Fibroblast of mammary gland (primary cell): ENCODE measurements around the gene PTGR3.

Experiments used
- DNase-seq: peaks from one replicate; pipeline ENCODE4 v3.0.0-alpha.2; 2010; ENCODE audit warnings: low read depth
- H3K4me3 ChIP-seq: 2 replicates; pipeline ENCODE4 v1.5.1; 2011; ENCODE audit warnings: low read depth, mild to moderate bottlenecking, low read length, moderate library complexity; ENCODE audit not compliant: control insufficient read depth
- TF ChIP-seq, protein P1 (sequence below): conservative IDR thresholded peaks from 2 replicates; pipeline ENCODE4 v1.5.1; 2011; ENCODE audit warnings: low read depth, low read length, inconsistent platforms; ENCODE audit not compliant: control insufficient read depth, insufficient read depth

PTGR3 gene

DNA sequence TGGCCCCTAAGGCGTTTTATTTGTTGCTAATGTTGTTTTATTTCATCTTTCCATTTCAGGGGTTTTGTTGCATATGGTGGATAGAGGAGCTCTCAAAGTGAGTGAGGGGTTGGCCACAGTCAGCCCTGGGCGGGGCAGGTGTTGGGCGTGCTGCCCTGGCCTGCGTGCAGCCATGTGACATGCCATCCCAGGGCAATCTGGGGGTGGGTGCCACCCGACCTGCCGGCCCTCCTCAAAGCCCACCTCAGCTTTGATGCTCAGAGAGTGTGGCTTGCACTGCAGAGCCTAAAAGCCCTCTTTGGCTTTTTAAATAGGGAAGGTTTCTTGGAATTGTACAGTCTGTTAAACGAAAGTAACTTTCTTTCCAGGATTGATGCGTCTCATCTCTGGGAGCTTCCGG, 20.0 kb upstream of the PTGR3 start:
- TF ChIP-seq, protein P1, sequence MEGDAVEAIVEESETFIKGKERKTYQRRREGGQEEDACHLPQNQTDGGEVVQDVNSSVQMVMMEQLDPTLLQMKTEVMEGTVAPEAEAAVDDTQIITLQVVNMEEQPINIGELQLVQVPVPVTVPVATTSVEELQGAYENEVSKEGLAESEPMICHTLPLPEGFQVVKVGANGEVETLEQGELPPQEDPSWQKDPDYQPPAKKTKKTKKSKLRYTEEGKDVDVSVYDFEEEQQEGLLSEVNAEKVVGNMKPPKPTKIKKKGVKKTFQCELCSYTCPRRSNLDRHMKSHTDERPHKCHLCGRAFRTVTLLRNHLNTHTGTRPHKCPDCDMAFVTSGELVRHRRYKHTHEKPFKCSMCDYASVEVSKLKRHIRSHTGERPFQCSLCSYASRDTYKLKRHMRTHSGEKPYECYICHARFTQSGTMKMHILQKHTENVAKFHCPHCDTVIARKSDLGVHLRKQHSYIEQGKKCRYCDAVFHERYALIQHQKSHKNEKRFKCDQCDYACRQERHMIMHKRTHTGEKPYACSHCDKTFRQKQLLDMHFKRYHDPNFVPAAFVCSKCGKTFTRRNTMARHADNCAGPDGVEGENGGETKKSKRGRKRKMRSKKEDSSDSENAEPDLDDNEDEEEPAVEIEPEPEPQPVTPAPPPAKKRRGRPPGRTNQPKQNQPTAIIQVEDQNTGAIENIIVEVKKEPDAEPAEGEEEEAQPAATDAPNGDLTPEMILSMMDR, result no peak
- DNase-seq, result no peak
- no peak overlapping the region for H3K4me3 ChIP-seq

- no peak for DNase-seq
- H3K4me3 ChIP-seq, result no peak overlapping the region
- TF ChIP-seq, protein P1, result no peak
These were observed 18.8 kb upstream of the PTGR3 start for GRCh38 chr18:75227535-75228296.

DNA sequence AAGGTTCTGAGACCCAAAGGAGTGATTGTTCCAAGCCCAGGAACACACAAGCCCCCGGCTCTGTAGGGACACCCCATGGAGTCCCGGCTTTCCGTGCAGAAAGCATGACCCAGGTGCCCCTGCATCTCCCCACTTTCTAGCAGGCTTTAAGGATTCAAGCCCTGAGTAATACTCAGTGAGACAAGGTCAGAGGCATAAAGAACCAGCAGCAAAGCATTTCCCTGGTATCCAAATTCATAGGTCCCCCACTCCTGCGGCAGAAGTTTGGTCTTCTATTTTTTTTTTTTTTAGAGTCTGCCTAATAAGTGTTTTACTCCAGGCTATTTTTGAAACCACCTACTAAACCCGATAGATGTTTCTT, 18.0 kb upstream of the PTGR3 start:
- H3K4me3 ChIP-seq, result no peak overlapping the region

DNA sequence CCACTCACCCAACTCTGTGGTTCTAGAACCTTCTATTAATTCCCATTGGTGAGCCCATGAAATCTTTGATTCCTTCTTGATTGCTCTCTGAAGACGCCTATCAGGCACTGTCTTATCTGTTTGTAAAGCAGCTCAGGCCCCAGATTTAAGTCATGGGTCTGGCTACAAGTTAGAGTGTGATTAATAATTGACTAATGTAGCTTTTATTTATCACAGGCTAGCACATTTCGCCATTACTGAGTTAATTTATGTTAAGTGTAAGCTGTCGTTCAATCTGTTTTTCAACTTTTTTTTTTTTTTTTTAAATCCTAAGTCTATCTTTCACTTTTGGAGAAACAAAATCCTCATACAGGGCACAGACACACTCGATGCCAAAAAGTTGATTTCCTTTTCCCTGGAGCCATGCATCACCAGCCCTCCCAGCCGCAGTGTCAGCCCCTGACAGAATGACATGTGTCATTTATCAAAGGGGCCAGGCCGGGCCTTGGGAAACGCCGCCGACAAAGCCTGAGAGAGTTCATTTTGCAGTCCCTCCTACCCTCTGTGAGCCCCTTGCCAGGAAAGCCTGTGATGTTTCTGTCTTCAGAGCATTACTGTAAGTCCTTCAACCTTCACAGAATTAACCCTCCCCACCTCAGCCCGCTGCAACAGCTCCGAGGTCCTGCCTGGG, 17.5 kb upstream of the PTGR3 start:
- TF ChIP-seq, protein P1, result no peak
- no peak for DNase-seq
- H3K4me3 ChIP-seq, result peak overlapping the region; percentile 7

More for the DNA sequence above, 18.0 kb upstream of the PTGR3 start:
- DNase-seq, result no peak
- TF ChIP-seq, protein P1, result no peak

GRCh38 chr18:75223687-75224347, 14.9 kb upstream of the PTGR3 start:
- H3K4me3 ChIP-seq, result no peak overlapping the region
- TF ChIP-seq, protein P1, result no peak
- peak; percentile 49 for DNase-seq

- TF ChIP-seq, protein P1, result no peak
- no peak overlapping the region for H3K4me3 ChIP-seq
- DNase-seq, result no peak
These were observed 13.5 kb upstream of the PTGR3 start for GRCh38 chr18:75222407-75222806.
